ENCODE data around the gene KIR2DL1.
"Not testable (repeated sequence)": the region's sequence is repeated elsewhere in the genome, so short reads cannot be mapped to it uniquely, and the experiment has no call there.

KIR2DL1 gene

DNA sequence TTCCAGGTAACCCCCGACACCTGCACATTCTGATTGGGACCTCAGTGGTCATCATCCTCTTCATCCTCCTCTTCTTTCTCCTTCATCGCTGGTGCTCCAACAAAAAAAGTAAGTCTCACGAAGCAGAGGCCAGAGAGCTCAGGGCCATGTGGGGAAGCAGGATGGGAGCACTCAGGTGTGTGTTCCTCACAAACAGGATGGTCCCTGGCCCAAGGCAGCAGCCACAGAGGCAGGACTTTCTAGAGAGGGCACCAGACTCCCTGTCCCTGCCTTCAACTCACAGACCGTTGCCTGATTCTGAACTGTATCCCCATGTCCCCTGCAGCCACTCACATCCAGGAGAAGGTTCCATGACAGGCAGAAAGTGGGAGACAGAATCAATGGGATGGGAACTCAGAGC, 13.3 kb downstream of the KIR2DL1 start:
- in situ Hi-C loops (cut with MboI; ENCODE audit: low sequenced_read_pairs); H3K9me3 ChIP-seq; DNase-seq (ENCODE audit: low spot score in 2 of 2); H3K4me1 ChIP-seq; H3K27me3 ChIP-seq (ENCODE audit: low read depth); H3K4me3 ChIP-seq; H3K36me3 ChIP-seq (replicated peaks): not testable (repeated sequence)

DNA sequence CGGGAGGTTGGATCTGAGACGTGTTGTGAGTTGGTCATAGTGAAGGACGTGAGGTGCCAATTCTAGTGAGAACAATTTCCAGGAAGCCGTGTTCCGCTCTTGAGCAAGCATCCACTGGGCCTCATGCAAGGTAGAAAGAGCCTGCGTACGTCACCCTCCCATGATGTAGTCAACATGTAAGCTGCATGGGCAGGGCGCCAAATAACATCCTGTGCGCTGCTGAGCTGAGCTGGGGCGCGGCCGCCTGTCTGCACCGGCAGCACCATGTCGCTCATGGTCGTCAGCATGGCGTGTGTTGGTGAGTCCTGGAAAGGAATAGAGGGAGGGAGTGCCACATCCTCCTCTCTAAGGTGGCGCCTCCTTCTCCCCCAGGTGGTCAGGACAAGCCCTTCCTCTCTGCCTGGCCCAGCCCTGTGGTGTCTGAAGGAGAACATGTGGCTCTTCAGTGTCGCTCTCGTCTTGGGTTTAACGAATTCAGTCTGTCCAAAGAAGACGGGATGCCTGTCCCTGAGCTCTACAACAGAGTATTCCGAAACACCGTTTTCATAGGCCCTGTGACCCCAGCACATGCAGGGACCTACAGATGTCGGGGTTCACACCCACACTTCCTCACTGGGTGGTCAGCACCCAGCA, 16.6 kb downstream of the KIR2DL1 start:
- H3K4me1 ChIP-seq; H3K4me3 ChIP-seq; in situ Hi-C loops (cut with MboI; ENCODE audit: low sequenced_read_pairs); DNase-seq (ENCODE audit: low spot score in 2 of 2); H3K27me3 ChIP-seq (ENCODE audit: low read depth); H3K9me3 ChIP-seq; H3K36me3 ChIP-seq (replicated peaks): not testable (repeated sequence)

DNA sequence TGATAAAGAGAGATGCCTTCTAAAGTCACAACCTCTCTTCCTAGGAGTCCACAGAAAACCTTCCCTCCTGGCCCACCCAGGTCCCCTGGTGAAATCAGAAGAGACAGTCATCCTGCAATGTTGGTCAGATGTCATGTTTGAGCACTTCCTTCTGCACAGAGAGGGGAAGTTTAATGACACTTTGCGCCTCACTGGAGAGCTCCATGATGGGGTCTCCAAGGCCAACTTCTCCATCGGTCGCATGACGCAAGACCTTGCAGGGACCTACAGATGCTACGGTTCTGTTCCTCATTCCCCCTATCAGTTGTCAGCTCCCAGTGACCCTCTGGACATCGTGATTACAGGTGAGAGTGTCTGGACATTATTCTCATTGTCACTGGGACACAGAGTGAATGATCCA, 18.6 kb downstream of the KIR2DL1 start:
- H3K4me3 ChIP-seq; H3K9me3 ChIP-seq; DNase-seq (ENCODE audit: low spot score in 2 of 2); H3K27me3 ChIP-seq (ENCODE audit: low read depth); in situ Hi-C loops (cut with MboI; ENCODE audit: low sequenced_read_pairs); H3K36me3 ChIP-seq (replicated peaks); H3K4me1 ChIP-seq: not testable (repeated sequence)

DNA sequence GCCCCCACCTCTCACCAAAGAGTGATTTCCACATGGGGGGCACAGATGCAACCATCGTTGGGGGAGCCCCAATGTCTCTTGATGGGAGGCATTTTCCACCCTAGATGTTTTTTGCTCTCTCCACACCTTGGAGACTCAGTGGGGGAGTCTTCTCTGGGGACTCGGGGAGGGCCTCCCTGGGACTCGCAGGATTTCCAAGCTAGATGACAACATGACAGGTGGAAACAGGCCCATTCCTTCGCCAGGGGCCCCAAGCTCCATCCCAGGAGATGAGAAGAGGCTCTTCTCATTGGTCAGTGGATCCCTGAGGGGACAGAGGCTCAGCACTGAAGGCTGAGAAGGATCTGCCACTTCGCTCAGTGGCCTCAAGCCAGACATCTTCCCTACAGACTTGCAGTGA, 21.1 kb downstream of the KIR2DL1 start:
- no peak for DNase-seq (ENCODE audit: low spot score in 2 of 2)
- Histone ChIP-seq H3K36me3 (replicated peaks) (no peaks in the 10 kb centered on the region), H3K9me3 (0 out of 2 replicates have a peak, but pooled peaks cover 2% of the 10 kb centered on the region), H3K27me3 (ENCODE audit: low read depth) (no peaks in the 10 kb centered on the region), H3K4me1 (no peaks in the 10 kb centered on the region), H3K4me3 (no peak overlapping the region)
- in situ Hi-C loops (cut with MboI; ENCODE audit: low sequenced_read_pairs), result no loop called here

DNA sequence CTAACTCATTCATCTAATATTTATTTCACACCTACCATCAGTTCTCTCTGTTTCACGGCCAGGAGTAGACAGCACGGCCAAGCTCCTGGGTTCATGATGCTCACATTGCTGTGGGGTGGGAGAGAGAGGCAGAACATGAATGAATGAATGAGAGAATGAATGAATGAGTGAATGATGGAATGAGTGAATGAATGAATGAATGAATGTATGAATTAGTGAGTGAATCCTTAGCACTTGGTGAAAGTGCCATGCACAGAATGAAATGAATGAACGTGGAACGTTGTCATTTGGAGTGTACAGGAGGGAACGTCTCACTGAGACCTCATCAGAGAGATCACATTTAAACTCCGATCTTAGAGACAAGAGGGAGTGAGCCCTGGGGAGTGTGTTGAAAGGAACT, 21.9 kb downstream of the KIR2DL1 start:
- in situ Hi-C loops (cut with MboI; ENCODE audit: low sequenced_read_pairs), result no loop called here
- Histone ChIP-seq H3K4me1 (no peaks in the 10 kb centered on the region), H3K4me3 (no peak overlapping the region), H3K27me3 (ENCODE audit: low read depth) (no peaks in the 10 kb centered on the region), H3K9me3 (0 out of 2 replicates have a peak, but pooled peaks cover 2% of the 10 kb centered on the region), H3K36me3 (replicated peaks) (no peaks in the 10 kb centered on the region)
- no peak for DNase-seq (ENCODE audit: low spot score in 2 of 2)

DNA sequence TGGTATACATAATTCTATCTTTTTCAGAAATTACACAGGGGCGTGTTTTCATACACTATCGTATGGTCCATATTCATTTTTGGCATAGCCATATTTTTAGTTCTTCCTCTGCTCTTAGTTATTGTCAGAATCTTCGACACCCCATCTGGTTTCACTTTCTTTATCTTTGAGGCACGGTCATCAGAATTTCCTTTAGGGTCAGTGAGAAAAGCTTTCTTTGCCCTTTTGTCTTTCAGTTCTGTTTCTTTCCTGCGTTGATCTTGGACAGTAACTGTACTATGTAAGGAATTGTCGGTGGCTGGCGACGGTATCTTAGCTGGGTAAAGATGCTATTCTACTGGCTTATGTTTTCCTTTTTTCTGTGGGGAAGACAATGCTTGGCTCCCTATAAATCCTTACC, 23.2 kb downstream of the KIR2DL1 start:
- DNase-seq (ENCODE audit: low spot score in 2 of 2), result no peak
- H3K36me3 ChIP-seq (replicated peaks), result no peaks in the 10 kb centered on the region
- no peak overlapping the region for H3K4me3 ChIP-seq
- H3K9me3 ChIP-seq, result 0 out of 2 replicates have a peak, but pooled peaks cover 2% of the 10 kb centered on the region
- H3K27me3 ChIP-seq (ENCODE audit: low read depth), result no peaks in the 10 kb centered on the region
- in situ Hi-C loops (cut with MboI; ENCODE audit: low sequenced_read_pairs), result no loop called here
- no peaks in the 10 kb centered on the region for H3K4me1 ChIP-seq

DNA sequence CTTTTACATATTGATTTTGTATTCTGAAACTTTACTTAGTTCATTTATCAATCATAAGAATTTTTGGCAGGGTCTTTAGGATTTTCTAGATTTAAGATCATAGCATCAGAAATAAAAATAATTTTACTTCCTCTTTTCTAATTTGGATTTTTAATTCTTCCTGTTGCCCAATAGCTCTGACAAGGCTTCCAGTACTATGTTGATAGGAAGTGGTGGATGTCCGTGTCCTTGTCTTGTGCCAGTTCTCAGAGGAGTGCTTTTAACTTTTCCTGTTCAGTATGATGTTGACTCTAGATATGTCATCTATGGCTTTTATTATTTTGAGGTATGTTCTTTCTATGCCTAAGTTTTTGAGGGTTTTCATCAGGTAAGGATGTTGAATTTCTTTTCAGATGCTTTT, 26.2 kb downstream of the KIR2DL1 start:
- Histone ChIP-seq H3K27me3 (ENCODE audit: low read depth) (no peaks in the 10 kb centered on the region), H3K4me3 (no peak overlapping the region), H3K9me3 (0 out of 2 replicates have a peak, but pooled peaks cover 2% of the 10 kb centered on the region), H3K4me1 (no peaks in the 10 kb centered on the region), H3K36me3 (replicated peaks) (no peaks in the 10 kb centered on the region)
- in situ Hi-C loops (cut with MboI; ENCODE audit: low sequenced_read_pairs), result no loop called here
- no peak for DNase-seq (ENCODE audit: low spot score in 2 of 2)

DNA sequence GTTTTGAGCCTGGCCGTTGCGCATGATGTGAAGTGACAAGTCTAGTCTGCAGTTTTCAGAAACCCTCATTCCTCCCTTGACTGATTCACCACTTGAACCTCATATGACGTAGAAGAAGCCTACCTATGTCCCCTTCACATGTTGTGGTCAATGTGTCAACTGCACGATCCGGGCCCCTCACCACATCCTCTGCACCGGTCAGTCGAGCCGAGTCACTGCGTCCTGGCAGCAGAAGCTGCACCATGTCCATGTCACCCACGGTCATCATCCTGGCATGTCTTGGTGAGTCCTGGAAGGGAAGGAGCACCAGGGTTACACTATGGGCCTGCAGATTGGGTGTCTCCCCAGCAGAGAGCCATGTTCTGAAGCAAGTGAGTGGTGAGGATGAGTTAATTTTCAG, 33.8 kb downstream of the KIR2DL1 start, which contains the start of gene KIR2DL4:
TSS of gene KIR2DL4 (plus strand) at position 201 of the 400 bp plus-strand sequence. CDS start at position 243, 42 bp downstream.
- no peaks in the 10 kb centered on the region for H3K9me3 ChIP-seq
- H3K4me3 ChIP-seq, result no peak within 1 kb of the TSS
- H3K36me3 ChIP-seq (replicated peaks), result no peaks in the 10 kb centered on the region
- in situ Hi-C loops (cut with MboI; ENCODE audit: low sequenced_read_pairs), result no loop called here
- H3K4me1 ChIP-seq, result no peaks in the 10 kb centered on the region
- no peaks in the 10 kb centered on the region for H3K27me3 ChIP-seq (ENCODE audit: low read depth)
- DNase-seq (ENCODE audit: low spot score in 2 of 2), result no peak

DNA sequence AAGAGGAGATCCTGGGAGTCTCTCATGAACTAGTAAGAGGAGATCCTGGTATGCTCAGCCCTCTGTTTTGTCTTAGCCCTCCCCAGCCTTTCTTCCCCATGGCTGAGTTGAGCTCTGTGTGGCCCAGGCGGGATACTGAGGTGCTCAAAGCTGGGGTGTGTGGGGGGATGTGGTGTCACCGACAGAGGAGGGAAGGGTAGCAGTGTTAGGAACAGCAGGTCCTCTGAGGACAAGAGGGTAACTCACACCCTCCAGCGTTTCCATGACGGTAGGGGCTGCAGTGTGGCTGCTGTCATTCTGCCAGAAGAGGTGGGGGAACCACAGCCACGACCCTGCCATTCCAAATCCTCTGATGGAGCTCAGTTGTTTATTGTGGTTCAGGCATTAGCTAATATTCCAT, 34.5 kb downstream of the KIR2DL1 start:
- H3K9me3 ChIP-seq, result no peaks in the 10 kb centered on the region

DNA sequence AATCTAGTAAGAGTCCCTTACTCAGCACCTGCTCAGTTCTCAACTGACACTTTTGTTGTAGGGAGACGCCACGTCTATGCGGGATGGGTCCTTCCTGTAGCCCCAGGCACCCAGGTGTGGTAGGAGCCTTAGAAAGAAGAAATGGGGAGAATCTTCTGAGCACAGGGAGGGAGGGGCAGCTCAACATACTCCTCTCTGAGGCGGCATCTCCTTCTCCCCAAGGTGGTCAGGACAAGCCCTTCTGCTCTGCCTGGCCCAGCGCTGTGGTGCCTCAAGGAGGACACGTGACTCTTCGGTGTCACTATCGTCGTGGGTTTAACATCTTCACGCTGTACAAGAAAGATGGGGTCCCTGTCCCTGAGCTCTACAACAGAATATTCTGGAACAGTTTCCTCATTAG, 35.0 kb downstream of the KIR2DL1 start:
- H3K9me3 ChIP-seq, result no peaks in the 10 kb centered on the region; the same call in 1 of the 2 replicates
- H3K36me3 ChIP-seq (replicated peaks), result no peaks in the 10 kb centered on the region
- DNase-seq (ENCODE audit: low spot score in 2 of 2), result no peak
- no peaks in the 10 kb centered on the region for H3K4me1 ChIP-seq
- no peak overlapping the region for H3K4me3 ChIP-seq
- in situ Hi-C loops (cut with MboI; ENCODE audit: low sequenced_read_pairs), result no loop called here
- H3K27me3 ChIP-seq (ENCODE audit: low read depth), result no peaks in the 10 kb centered on the region

More for the DNA sequence above, 34.5 kb downstream of the KIR2DL1 start:
- Histone ChIP-seq H3K4me3 (no peak overlapping the region), H3K4me1 (no peaks in the 10 kb centered on the region), H3K27me3 (ENCODE audit: low read depth) (no peaks in the 10 kb centered on the region), H3K36me3 (replicated peaks) (no peaks in the 10 kb centered on the region)
- in situ Hi-C loops (cut with MboI; ENCODE audit: low sequenced_read_pairs), result no loop called here
- DNase-seq (ENCODE audit: low spot score in 2 of 2), result no peak

DNA sequence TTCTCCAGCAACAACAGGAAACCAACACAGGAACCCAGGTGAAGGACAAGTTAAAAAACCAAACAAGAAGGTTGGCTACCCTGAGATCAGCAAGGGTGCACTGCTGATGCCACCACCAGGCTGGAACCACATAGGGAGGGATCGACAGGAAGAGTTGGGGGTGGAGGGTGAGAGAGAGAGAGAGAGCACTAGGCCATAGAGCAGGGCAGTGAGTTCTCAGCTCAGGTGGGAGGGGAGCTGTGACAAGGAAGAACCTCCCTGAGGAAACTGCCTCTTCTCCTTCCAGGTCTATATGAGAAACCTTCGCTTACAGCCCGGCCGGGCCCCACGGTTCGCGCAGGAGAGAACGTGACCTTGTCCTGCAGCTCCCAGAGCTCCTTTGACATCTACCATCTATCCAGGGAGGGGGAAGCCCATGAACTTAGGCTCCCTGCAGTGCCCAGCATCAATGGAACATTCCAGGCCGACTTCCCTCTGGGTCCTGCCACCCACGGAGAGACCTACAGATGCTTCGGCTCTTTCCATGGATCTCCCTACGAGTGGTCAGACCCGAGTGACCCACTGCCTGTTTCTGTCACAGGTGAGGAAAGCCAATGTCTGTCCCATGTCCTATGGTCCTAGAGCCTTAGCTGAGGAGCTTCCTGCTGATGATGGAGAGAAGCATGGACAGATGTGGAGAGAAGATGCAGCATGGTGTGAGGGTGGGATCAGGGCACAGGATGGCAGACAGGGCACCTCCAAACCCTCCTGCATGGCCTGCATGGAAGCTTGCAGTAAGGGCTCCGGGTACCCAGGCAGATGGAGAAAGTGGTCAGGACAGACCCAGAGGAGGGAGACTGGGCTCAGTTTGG, 36.3 kb downstream of the KIR2DL1 start:
- no peaks in the 10 kb centered on the region; the same call in 1 of the 2 replicates for H3K9me3 ChIP-seq
- no peak overlapping the region for H3K4me3 ChIP-seq
- H3K36me3 ChIP-seq (replicated peaks), result no peaks in the 10 kb centered on the region
- no peaks in the 10 kb centered on the region for H3K27me3 ChIP-seq (ENCODE audit: low read depth)
- no peaks in the 10 kb centered on the region for H3K4me1 ChIP-seq
- in situ Hi-C loops (cut with MboI; ENCODE audit: low sequenced_read_pairs), result no loop called here
- DNase-seq (ENCODE audit: low spot score in 2 of 2), result no peak

DNA sequence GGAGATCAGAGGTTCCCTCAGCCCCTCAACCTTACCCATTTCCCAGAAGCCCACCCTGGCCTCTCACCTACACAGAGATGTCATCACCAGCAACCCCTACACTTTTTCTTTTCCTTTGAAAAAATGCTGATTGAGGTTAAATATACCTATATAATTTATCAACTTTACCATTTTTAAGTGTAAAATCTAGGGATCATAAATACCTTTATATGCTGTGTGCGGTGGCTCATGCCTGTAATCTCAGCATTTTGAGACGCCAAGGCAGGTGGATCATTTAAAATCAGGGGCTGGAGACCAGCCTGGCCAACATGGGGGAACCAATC, 36.9 kb downstream of the KIR2DL1 start:
- DNase-seq (ENCODE audit: low spot score in 2 of 2), result no peak
- H3K27me3 ChIP-seq (ENCODE audit: low read depth), result no peaks in the 10 kb centered on the region
- H3K4me3 ChIP-seq, result no peak overlapping the region
- in situ Hi-C loops (cut with MboI; ENCODE audit: low sequenced_read_pairs), result no loop called here
- no peaks in the 10 kb centered on the region for H3K4me1 ChIP-seq
- H3K36me3 ChIP-seq (replicated peaks), result no peaks in the 10 kb centered on the region
- no peaks in the 10 kb centered on the region; the same call in 1 of the 2 replicates for H3K9me3 ChIP-seq

DNA sequence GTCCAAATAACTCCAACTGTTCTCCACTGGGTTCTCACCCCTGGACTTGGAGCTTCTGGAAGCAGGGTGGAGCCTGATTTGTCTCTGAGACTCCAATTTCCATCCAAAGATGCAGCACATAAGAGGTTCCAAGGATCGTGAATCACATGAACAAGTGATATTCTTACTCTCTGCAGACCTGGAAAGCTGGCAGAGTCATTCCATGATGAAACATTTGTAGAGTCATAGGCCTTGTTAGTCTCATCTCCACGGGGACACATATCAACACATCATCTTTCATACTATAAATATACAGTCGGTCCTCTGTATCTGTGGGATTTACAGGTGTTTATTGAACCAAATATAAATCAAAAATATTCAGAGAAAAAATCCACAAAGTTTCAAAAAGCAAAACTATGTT, 45.0 kb downstream of the KIR2DL1 start:
- H3K9me3 ChIP-seq; in situ Hi-C loops (cut with MboI; ENCODE audit: low sequenced_read_pairs): not testable (repeated sequence)

DNA sequence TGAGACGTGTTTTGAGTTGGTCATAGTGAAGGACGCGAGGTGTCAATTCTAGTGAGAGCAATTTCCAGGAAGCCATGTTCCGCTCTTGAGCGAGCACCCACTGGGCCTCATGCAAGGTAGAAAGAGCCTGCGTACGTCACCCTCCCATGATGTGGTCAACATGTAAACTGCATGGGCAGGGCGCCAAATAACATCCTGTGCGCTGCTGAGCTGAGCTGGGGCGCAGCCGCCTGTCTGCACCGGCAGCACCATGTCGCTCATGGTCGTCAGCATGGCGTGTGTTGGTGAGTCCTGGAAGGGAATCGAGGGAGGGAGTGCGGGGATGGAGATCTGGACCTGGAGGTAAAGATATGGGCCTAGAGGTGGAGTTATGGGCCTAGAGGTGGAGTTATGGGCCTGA, 46.7 kb downstream of the KIR2DL1 start, which contains the start of gene KIR3DL1:
TSS of gene KIR3DL1 (plus strand) at position 218 of the 400 bp plus-strand sequence.
- H3K36me3 ChIP-seq (replicated peaks); H3K4me1 ChIP-seq; H3K4me3 ChIP-seq; in situ Hi-C loops (cut with MboI; ENCODE audit: low sequenced_read_pairs); H3K9me3 ChIP-seq; H3K27me3 ChIP-seq (ENCODE audit: low read depth); DNase-seq (ENCODE audit: low spot score in 2 of 2): not testable (repeated sequence)

More for the DNA sequence above, 45.0 kb downstream of the KIR2DL1 start:
- H3K36me3 ChIP-seq (replicated peaks); DNase-seq (ENCODE audit: low spot score in 2 of 2); H3K4me3 ChIP-seq; H3K27me3 ChIP-seq (ENCODE audit: low read depth); H3K4me1 ChIP-seq: not testable (repeated sequence)
